Activated CD4-positive, alpha-beta T cell treated with anti-CD3 and anti-CD28 coated beads, Interleukin-2, Interleukin-6, amounts not matched to agents 100 ng/mL and 50 ng/mL, durations not matched to agents 16 hours and 8 hours (primary cell): ENCODE measurements around the gene PRDM15.

Source experiments
- DNase-seq: peaks from one replicate; pipeline ENCODE4 v3.0.0-alpha.2; 2020

Gene PRDM15

GRCh38 chr21:41839387-41840000, 39.6 kb downstream of the PRDM15 start:
- DNase-seq, result no peak

GRCh38 chr21:41837756-41838297, 41.3 kb downstream of the PRDM15 start:
- no peak for DNase-seq

- DNase-seq, result no peak
Measured at GRCh38 chr21:41836166-41837015, 42.8 kb downstream of the PRDM15 start.

GRCh38 chr21:41835711-41836154, 43.4 kb downstream of the PRDM15 start:
- no peak for DNase-seq

GRCh38 chr21:41834926-41835663, 44.0 kb downstream of the PRDM15 start:
- no peak for DNase-seq

- DNase-seq, result no peak
Measured at GRCh38 chr21:41834252-41834925, 44.8 kb downstream of the PRDM15 start.

- DNase-seq, result no peak
Measured at GRCh38 chr21:41833497-41834115, 45.5 kb downstream of the PRDM15 start.

GRCh38 chr21:41832596-41833496, 46.3 kb downstream of the PRDM15 start:
- DNase-seq, result no peak

- no peak for DNase-seq
Measured at GRCh38 chr21:41831866-41832595, 47.1 kb downstream of the PRDM15 start.

GRCh38 chr21:41831453-41831831, 47.7 kb downstream of the PRDM15 start:
- no peak for DNase-seq

- no peak for DNase-seq
Measured at GRCh38 chr21:41830764-41831452, 48.2 kb downstream of the PRDM15 start.

- DNase-seq, result no peak
Measured at GRCh38 chr21:41830145-41830707, 48.9 kb downstream of the PRDM15 start.

GRCh38 chr21:41828884-41829360, 50.2 kb downstream of the PRDM15 start:
- DNase-seq, result no peak

- DNase-seq, result no peak
Measured at GRCh38 chr21:41827951-41828883, 50.9 kb downstream of the PRDM15 start.

GRCh38 chr21:41825881-41826280, 53.3 kb downstream of the PRDM15 start:
- no peak for DNase-seq

GRCh38 chr21:41825216-41825615, 53.9 kb downstream of the PRDM15 start:
- no peak for DNase-seq

- DNase-seq, result no peak
Measured at GRCh38 chr21:41824466-41825207, 54.5 kb downstream of the PRDM15 start.
